ENCODE results near the gene GNG7.
"Not testable (repeated sequence)": the region's sequence is repeated elsewhere in the genome, so short reads cannot be mapped to it uniquely, and the experiment has no call there.

The GNG7 gene

DNA sequence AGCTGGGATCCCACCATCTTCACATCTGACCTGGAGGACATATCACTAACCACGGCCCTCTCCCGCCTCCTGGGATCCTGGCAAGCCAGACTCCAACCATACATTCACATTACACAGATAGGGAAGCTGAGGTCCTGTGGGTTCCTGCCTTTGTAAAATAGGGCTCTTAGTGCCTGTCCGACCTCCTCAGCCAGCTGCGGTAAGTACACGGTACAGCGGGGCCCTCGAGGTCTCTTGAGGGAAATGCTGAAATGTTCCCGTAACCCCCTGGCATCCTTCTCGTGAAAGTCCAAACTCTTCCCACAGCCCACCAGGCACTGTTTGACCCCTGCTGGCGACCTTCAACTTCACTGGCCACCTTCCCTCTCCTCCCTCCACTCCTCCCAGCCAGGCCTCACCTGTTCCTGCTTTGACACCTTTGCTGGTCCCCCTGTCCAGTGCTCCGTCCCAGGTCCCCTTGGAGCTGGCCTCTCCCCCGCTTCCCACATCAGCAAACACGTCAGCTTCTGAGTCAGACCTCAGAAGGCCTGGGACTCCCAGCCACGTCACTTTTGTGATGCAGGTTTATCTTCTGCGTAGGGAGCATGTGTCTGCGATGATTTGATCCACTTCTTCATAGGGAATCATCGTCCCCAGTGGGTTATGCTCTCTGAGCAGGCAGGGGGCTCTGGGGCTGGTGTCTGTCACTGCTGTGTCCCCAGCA, 8.8 kb upstream of the GNG7 start:
- DNase-seq, result no peak

DNA sequence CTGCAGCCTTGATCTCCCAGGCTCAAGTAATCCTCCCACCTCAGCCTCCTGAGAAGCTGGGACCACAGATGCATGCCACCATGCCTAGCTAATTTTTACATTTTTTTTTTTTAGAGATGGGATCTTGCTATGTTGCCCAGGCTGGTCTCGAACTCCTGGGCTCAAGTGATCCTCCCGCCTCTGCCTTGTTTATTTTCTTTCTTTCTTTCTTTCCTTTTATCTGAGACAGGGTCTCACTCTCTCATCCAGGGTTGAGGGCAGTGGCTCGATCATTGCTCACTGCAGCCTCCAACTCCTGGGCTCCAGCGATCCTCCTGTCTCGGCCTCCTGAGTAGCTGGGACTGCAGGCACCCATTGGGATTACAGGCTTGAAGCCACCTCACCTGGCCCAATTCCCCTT, 3.8 kb upstream of the GNG7 start:
- DNase-seq, result no peak

DNA sequence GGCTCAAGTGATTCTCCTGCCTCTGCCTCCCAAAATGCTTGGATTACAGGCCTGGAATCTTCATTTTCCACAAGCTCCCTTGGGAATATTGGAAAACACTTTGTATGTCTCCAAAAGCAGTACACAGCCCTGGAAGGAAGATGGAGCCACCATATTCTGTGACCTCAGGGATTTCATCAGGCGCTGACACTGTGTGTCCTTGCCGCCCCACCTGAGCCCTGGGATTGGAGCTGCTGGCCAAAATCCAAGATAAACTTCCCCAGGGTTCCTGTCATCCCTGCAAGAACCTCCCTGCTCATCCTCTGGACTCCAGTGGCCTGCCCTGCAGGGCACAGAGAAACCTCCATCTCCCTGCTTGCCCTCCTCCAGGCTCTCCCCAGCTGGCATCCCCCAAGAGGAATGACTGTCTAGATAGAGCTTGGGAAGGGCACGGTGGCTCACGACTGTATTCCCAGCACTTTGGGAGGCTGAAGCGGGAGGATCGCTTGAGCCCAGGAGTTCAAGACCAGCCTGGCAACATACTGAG, 1.3 kb upstream of the GNG7 start:
- DNase-seq, result no peak

DNA sequence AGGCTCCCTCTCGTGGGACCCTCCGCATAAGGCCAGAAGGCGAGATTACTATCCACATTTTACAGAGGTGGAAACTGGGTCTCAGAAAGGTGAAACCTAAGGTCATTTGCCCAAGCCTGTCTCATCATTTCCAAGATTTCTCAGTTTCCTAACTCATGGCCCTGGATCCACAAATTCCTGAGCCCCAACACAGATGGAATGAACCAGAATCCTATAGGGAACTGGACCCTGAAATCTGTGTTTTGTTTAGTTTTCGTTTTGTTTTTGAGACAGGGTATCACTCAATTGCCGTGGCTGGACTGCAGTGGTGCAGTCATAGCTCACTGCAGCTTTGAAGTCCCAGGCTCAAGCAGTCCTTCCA, 563 bp upstream of the GNG7 start:
- DNase-seq, result no peak

DNA sequence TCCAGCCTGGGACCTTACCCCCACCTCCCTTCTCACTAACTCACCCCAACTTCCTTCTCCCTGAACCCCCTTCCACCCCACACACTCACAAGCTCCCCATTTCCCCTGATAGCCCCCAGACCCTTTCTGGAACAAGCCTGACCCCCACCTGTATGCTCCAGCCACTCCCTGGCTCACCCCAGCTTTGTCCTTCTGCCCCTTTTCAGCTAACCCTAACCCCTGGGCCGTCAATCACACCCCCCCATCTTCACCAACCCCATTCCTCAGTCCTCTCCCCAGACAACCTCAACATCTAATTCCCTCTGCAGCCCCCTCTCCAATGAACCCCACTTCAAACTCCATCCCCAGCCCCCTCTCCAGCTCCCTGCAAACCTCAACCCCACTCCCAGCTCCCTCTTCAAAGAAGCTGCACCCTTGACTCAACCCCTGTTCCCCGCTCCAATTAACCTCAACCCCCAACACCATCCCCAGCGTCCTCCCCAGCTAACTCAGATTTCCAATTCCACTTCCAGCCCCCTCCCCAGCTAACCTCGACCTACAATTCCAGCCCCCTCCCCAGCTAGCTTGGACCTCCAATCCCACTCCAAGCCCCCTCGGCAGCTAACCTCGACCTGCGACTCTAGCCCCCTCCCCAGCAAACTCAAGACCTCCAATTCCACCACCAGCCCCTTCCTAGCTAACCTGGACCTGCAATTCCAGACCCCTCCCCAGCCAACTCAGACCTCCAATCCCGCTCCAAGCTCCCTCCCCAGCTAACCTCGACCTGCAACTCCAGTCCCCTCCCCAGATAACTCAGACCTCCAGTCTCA, 929 bp downstream of the GNG7 start:
- DNase-seq, result no peak

DNA sequence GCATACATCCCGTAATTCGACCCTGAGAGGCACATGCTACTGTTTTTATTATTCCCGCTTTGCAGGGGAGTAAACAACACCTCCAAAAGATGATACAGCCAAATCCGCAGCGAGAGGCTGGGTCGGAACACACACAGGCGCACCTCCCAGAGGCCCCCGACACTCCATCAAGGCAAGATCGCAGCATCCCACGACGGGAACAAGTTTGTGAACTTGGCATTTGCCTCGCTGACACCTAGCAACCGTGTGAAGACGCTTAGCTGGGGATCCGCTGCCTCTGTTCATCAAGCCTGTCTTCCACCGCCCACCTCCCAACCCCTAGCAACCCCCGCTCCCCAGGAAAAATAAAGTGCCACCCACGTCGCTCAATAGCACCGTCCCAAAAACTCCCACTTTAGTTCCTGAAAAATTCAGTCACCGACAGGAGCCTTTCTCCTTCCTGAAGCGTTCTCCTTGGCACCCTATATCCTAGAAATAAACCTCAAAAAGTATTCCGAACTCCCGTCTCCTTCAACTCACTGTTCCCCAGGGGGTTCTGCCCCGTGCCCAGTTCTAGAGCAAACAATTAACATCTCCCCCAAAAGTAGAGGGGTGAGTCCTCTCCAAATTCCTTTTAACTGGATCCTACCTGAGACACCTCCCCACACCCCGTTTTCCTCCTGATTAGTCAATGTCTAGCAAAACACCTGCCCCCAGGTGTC, 1.7 kb downstream of the GNG7 start:
- DNase-seq, result no peak

DNA sequence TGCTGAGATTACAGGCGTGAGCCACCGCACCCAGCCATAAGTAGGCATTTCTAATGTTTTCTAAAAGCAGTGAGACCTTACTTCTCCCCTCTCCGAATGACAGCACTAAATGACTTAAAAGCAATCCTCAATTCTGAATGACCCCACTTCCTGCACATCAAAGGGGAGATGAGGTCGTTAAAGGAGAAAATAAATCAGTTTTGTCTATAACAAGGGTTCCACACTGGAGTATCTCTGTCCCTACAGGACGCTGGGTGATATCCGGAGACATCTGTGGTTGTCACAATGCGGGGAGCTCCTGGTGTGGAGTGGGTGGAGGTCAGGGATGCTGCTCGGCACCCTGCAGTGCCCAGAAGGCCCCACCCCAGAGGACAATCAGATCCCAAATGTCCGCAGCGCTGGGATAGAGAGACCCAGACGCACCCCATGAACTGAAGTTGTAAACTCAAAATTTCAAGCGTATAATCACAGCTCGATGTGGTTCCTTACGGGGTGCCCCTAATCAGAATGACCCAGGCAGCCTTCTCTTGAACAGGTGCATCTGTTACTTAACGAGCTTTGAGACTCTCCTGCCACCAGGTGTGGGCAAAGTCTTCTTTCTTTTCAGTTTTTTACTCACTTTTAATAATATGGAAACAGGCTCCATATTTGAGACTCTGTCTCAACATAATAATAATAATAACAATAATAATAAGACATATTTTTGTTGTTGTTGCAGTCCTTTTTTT, 2.9 kb downstream of the GNG7 start:
- no peak for DNase-seq

DNA sequence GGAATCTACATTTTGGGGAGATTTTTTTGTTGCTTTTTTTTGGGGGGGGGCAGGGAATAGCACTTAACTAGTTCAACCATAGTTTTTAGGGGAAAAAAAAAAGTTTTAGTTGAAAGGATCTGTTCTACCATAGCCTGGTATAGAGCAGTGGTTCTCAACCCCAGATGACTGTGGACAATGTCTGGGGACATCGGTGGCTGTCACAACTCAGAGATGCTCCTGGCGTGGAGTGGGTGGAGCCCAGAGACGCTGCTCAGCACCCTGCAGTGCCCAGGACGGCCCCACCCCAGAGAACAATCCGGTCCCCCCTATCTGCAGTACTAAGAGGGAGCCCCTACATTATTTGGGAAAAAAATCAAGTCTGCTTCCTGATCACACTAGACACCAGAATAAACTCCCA, 8.3 kb downstream of the GNG7 start:
- DNase-seq, result no peak

DNA sequence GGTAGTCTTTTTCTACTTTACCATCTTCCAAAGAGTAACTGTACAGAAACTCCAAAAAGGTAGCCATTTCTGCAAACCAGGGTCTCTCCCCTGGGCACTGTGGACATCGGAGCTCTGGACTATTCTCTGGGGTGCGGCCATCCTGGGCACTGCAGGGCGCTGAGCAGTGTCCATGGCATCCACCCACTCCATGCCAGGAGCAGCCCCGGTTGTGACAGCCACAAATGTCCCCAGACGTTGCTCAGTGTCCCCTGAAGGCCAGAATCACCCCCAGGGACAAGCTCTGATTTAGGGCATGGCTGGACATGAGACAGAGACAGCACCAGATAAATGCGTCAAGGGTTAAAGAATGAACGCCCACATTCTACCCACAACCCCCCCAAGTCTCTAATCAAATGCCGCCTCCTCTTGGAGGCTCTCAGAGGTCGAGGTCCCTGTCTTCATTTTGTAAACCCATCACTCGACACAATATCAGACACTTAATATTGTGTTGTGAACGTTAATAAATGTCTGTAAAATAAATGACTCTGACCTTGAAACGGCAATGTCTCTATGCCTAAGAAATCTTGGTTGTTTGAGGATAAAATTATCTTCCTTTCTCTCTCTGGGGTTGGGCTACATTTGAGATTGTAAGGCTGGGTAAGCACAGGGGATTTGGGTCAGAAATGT, 8.9 kb downstream of the GNG7 start:
- DNase-seq, result no peak

DNA sequence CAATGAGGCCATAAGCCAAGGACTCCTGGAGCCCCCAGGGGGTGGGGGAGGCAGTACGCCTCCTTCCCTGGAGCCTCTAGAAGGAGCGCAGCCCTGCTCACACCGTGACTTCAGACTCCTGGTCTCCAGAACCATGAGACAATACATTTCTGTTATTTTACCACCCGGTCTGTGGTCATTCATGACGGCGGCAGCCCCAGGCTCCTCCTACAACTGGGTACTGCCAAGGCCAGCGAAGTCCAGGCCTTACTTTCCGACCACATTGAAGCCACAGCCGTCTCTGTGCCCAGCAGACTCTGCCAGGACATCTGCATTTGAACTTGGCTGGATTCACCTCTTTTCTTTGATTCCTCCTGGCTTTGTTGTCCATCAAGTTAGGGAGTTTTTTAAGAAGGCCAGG, 10.5 kb downstream of the GNG7 start:
- no peak for DNase-seq

DNA sequence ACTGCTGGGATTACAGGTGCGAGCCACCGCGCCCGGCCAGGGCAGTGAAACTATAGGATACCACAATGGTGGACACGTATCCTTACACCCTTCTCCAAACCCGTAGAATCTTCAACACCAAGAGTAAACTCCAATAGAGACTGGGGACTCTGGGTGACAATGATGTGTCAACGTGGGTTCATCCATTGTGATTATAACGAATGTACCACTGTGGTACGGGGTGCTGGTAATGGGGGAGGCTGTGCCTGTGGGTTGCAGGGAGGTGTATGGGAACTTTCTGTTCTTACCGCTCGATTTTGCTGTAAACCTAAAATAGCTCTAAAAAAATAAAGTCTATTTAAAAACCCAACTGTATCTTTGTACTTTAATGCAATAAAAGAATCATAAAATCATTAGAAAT, 11.6 kb downstream of the GNG7 start:
- DNase-seq, result no peak

DNA sequence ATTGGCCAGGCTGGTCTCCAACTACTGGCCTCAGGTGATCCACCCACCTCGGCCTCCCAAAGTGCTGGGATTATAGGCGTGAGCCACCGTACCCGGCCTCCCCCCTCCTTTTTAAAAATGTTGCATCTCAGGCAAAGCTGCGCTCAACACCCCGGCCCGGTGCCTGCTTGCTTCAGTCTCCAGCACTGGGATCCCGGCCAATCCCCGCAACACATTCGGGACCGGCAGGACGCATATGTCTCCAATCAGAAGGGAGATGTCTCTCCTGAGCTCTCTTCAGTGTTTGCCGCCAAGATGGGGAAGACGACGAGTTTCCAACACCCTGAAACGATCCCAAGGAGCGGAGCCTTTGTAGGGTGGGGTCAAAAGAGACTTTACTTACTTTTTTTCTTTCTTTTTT, 16.1 kb downstream of the GNG7 start:
- no peak for DNase-seq

DNA sequence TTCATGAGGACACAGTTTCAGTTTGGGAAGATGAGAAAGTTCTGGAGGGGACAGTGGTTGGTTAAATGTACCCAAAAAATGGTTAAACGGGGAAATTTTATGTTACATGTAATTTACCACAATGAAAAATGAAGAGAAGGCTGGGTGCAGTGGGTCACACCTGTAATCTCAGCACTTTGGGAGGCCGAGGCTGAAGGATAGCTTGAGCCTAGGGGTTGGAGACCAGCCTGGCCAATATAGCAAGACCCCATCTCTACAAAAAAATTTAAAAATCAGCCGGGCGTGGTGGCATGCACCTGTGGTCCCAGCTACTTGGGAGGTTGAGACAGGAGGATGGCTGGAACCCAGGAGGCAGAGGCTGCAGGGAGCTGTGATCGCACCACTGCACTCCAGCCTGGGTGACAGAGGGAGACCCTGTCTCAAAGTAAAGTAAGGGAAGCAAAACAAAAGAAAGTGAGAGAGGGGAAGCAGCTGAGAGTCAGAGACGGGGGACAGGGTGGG, 17.2 kb downstream of the GNG7 start:
- DNase-seq, result no peak

DNA sequence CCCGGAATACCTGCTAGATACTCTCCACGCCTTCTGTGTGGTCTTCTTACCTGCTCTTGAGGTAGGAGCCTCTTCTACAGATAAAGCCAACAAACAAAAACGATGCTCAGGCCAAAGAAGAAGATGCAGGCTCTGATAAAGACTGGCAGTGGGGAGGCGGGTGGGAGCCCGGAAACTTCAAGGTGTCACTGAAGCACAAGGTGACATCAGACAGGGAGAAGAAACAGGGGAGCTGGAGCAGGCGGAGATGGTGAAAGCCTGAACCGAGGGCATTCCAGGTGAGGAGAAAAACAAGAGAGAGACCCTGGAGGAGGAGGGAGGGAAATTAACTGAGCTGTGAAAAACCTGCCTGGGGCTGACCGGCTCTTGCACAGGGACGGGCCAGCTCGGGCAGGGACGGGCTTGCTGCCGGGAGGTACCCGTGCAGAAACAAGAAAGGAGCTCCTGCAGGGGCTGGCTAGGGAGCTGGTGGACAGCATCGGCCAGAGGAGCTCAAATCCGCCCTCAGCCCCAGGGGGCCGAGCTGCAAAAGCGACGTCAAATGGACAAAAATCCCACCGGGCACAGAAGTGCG, 19.0 kb downstream of the GNG7 start:
- DNase-seq, result no peak

DNA sequence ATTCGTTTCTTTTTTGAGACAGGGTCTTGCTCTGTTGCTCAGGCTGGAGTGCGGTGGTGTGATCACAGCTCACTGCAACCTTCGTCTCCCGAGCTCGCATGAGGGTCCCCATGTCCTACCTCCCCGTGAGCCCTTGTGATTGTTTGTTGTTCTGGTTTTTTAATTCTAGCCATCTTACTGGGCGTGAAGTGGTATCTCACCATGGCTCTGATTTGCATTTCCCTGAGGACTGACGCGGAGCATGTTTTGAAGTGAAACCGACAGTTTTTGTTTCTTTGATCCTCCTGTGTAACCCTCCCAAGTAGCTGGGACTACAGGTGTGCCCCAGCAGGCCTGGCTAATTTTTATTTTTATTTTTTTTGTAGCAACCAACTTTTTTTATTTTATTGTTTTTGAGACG, 21.7 kb downstream of the GNG7 start:
- no peak for DNase-seq

DNA sequence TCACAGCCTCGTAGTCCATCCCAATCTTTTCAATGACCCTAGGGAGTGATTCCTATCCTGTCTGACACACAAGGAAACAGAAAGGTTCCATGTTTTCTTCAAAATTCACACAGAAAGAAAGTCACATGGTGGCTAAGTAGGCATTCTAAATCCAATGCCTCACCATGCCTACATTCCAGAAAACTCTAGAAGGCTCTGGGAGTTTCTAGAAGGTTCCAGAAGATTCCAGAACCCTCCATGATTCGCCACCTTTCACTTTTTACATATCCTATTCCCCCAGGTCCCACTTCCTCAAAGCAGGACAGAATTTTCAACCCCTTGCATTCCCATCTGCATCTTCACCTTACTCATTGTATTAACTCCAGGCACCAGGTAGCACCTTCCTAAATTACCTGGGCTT, 23.1 kb downstream of the GNG7 start:
- DNase-seq, result no peak

DNA sequence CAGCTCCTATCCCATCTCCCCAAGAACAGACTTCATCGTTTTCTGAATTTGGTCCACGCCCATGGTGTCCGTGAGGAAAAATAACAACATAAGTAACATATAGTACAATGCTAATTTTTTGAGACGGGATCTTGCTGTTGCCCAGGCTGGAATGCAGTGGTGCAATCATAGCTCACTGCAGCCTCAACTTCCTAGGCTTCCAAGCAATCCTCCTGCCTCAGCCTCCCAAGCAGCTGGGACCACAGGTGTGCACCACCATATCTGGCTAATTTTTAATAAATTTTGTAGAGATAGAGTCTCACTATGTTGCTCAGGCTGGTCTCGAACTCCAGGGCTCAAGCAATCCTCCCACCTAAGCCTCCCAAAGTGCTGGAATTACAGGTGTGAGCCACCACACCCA, 23.5 kb downstream of the GNG7 start:
- not testable (repeated sequence) for DNase-seq

DNA sequence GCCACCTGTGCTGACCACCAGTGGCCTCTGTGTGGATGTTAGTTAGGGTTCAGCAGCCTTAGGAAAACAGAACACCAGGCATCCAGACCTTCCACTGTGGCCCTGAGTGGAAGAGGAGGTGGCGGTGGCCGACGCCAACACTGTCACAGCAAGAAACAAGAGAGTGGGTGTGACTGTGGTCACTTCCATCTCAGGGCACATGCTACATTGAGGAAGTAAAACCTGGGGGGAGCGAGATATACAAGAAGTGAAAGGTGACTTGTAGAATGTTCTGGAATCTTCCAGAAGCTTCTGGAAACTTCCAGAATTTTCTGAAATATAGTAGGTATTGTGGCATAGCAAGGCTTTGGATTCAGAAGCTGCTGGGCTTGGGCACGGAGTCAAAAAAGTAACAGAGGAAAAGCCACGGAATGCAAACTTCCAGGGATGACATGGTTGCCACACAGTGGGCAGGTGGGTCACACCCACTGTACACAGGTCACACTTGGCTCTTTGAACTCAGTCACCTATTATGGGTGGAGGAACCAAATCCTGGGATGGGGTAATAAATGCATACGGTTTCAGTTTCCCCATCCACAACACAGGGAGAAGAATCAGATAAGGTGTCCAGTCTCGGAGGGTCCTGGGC, 24.3 kb downstream of the GNG7 start:
- DNase-seq, result no peak

DNA sequence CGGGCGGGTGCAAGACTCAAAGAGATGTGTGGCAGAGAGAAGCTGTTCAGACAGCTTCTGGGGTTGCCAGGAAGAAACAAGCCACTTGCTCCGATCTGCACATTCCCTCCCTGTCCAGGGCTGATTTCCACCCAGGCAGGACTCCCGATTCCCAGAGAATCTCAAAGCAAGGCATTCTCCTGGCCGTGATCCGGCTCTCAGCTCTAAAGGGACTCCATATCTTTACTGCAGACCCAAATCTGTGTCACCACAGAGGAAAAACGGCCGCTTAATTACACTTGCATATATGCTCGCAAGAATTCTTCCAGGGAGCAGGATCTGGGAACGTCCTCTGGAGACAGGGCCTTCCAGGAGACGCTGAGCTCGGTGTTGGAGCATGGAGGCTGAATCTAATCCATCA, 25.7 kb downstream of the GNG7 start:
- DNase-seq, result no peak

DNA sequence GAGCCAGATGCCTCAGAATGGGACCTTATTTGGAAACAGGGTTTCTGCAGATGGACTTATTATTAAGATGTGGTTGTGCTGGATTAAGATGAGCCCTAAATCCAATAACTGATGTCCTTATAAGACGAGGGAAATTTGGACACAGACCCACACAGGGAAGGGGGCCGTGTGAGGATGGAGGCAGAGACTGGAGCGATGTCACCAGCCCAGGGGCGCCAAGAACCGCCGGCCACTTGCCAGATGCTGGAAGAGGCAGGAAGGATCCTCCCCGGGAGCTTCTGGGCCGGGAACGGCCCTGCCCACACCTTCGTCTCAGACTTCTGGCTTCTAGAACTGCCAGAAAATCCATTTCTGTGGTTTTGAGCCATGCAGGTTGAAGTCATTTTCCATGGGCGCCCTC, 26.6 kb downstream of the GNG7 start:
- DNase-seq, result no peak

DNA sequence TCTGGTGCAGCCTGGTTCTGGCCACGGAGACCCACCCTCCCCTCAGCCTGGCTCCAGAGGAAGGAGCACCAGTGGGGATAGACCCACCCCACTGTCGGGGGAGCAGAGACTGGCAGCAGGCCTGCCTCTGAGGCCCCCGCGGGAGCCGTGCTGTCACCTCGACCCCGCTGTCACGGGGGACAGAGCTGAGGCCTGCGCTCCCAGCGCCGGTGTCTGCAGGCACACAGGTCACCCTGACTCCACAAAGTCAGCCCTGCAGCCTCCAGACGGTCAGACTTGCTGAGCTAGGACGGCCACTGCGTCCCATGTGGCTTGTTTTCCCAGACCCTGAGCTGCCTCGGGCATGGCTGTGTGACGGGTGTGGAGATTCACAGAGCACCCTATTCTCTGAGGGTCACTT, 32.3 kb downstream of the GNG7 start:
- DNase-seq, result no peak

Measured in activated effector memory CD4-positive, alpha-beta T cell treated with Interleukin-2 at 50 U/mL for 16 hours (primary cell).